NOMO-1 (cell line): ENCODE results near the gene C1orf159.

Experiments
- DNase-seq, 2 experiments: peaks; one replicate each; lab custom pipeline; 2025; ENCODE audit not compliant: unreplicated experiment in 2 of 2; lab: John Stamatoyannopoulos, UW

Gene C1orf159

DNA sequence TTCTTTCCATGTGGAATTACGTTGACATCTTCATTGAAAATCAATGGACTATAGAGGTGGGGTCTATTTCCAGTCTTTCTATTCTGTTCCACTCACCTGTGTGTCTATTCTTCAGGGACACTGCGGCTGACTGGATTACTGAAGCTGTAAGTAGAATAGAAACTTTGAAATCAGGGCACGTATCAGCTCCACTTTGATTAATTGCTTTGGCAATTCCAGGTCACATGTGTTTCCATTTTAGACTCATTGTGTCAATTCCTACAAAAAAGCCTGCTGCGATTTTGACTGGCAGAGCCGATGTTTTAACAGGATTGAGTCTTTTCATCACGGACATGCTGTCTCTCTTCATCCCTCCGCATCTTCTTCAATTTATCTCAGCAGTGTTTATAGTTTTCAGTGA, 20.9 kb downstream of the C1orf159 start:
- DNase-seq = no peak

DNA sequence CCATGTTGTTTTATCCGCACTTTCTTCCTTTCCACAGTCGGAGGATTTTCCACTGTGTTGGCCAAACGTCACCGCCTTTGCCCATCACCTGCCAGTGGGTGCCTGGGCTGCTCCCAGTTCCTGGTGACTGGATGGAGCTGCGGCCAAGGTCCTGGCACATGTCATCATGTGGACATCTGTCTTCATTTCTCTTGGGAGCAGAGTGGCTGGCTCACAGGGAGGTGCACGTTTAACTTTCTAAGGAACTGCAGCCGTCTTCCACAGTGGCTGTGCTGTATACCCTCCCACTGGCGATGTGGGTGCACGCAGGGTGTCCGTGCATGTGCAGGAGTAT, 22.3 kb downstream of the C1orf159 start:
- DNase-seq = no peak

DNA sequence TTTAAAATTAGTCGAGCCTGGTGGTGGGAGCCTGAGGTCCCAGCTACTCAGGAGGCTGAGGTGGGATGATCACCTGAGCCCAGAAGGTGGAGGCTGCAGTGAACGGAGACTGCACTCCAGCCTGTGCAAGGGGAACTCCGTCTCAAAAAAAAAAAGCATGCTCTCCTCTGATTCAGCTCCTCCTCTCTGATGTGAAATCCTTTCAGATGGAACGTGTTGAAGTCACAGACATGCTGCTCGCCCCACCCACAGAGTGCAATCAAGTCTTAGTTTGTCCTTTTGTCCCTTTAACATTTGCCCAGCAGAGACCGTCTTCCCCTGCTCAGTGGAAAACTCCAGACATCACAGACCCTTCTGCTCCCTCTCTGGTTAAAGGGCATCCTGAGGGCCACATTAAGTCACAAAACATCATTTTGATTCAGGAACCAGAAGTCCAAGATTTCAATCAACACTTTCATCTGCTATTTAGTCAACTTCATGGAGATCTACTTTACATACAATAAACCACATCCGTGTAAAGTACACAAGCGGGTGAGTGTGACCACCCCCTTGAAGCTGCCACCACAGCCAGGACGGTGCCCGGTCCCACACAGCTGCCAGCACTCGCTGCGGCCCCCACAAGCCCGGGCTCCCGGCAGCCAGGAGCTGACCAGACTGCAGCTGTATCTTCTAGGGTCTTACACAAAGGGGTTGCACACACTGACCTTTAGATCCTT, 22.8 kb downstream of the C1orf159 start:
- DNase-seq = no peak

DNA sequence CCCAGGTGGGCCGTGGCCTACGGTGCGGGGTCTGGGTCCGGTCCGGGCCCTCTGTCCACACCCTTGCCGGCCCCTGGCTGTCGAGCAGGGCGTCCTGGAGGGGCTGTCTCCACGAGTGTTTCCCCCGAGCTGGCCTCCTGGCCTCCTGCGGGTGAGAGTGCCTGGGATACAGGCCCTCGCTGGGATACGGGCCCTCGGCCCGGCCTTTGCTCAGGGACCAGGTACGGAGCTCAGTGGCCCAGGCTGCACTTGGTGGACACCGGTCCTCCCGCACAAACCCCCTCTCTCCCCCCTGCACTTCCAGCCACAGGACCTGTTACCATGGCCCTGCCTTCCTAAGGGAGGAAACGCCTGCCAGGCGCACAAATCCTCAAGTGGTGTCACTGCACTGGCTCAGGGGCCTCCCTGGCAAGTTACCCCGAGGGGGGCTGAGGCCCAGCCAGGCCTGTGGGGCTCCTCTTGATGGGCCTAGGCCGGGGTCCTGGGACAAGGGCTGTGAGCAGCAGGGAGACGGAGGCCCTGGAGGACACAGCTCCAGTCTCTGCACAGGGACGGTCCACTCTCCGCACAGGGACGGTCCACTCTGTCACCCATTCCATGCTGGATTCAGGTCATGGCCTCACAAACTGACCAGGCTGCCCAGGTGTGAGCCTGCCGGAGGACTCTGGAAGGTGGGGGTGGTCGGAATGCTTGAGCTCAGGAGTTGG, 23.6 kb downstream of the C1orf159 start:
- DNase-seq = no peak

DNA sequence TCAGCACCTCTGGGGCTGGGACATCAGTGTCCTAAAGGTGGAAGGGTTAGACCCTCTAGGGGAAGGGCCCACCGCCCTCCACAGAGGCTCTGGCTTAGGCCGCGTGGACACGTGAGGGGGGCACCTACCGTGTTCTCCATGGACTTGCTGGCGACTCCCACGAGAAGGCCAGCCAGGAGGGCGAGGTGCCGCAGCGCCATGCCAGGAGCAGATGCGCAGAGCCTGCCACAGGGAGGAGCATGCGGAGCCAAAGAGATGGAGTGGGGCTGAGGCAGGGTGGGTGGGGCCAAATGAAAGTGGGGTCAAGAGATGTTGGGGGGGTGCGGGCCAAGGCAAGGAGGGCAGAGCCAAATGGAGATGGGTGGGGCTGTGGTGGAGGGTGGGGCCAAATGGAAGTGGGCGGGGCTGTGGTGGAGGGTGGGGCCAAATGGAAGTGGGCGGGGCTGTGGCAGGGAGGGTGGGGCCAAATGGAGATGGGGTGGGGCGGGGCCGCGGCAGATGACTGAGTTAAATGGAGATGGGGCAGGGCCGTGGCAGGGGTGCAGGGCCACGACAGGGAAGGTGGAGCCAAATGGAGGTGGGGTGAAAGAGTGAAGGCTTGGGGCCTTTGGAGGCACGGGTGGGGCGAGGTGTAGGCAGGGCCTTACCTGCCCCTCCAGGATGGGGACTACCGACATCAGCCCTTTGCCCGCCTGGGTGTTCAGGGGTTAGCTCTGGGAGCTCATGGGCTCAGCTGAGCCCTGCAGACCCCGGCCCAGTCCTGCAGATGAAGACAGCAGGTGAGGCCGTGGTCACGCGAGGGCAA, 24.3 kb downstream of the C1orf159 start:
- no peak for DNase-seq

DNA sequence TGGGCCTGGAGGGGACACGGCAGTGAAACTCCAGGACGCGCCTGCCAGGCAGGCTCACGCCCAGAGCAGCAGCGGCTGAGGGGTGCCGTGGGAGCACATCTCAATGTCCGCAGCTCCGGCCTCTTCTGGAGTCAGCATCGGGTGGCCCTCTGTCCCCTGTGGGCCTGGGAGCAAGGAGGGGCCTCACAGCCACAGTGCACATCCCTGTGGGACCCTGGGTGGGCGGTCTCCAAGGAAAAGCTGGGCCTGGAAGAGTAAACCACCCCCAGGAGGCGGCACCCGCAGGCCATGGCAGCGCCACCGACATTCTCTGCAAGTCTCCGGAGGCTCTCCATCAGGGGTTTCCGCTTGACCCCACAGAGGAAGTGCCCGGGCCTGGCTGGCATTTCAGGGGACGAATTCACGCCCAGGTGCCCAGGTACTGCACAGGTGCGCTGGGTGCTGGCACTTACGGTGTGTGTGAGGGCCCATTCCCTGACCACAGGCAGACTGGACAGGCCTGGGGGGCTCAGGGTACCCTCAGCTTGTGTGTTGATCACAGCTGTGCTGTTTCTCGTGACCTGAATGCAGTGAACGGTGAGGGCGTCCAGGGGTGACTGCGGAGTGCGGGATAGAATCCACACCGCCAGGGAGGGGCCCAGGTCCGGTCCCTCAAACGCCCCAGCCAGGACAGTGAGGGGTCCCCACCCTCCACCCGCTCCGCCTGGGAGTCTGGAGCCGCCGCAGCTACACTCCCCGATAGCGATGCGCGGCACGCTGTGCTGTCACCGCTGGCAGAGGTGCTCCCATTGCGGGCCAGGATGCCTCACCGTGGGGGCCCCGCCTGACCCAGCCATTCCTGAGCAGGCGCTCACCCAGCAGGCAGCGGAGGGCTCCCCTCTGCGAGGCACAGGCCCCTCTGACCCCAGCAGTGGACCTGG, 25.2 kb downstream of the C1orf159 start:
- DNase-seq = no peak

DNA sequence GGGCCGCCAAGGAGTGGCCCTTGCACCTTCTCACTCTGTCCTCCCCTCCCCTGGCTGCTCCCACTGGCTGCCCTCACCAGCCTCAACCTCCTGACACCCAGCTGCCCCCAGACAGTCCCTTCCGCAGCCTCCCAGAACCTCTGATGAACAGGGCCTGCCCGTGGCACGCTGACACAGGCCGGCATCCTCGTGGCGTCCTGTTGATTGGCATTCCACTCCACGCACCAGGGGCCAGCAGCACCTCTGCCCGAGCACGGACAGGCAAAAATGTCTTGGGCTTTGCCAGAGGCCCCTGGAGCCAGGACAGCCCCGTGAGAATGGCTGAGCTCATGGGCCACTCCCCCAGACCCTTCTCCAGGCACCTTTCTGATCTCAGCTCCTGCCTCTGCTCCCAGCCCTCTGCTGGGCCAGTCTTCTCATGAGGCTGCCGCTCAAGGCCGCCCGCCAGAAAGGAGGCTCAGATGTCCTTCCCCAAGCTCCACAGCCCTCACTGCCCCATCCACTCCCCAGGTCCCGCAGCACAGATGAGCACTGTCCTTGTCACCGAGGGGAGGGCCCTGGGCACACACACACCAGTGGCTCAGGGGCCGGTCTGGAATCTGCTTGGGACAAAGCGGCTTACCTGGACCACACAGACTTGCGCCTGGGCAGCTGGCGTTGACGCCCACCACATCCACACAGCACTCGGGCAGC, 26.0 kb downstream of the C1orf159 start:
- no peak for DNase-seq

DNA sequence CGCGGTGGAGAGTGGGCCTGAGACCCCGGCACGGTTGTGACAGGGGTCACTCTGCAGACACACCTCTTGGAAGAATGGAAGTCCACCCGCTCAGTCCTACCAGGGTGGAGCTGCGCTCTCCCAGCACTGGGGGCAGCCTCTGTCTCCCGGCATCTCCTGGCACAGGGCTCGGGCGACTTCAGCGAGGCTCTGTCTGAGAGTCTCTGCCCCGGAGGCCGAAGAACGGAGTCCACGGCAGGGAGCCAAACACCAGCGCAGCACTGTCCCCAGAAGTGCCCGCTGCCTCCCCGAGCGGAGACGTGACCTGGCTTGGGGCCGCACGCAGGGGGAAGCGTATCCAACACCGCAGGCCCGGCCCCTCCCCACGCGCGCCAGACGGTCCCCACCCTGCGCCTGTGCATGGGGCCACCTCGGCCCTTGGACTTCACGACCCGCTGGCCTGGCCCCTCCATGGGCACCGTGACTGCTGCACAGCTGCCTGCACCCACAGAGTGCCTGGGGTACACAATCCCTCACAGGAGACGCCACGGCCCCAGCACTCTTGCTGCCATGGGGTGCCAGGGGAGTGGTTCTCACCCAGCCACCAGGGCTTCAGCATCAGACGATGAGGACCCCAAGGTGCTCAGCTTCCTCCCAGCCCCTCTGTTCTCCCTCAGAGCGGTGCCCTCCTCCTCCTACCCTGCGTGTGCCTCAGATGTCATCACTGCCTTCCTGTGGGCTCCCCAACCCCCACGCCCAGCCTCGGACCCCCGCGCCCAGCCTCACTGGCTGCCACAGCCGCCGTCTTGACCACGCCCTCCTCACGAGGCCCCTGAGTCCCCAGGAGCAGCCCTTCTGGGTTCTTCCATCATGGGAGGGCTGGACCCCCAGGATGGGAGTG, 26.8 kb downstream of the C1orf159 start:
- DNase-seq = no peak

DNA sequence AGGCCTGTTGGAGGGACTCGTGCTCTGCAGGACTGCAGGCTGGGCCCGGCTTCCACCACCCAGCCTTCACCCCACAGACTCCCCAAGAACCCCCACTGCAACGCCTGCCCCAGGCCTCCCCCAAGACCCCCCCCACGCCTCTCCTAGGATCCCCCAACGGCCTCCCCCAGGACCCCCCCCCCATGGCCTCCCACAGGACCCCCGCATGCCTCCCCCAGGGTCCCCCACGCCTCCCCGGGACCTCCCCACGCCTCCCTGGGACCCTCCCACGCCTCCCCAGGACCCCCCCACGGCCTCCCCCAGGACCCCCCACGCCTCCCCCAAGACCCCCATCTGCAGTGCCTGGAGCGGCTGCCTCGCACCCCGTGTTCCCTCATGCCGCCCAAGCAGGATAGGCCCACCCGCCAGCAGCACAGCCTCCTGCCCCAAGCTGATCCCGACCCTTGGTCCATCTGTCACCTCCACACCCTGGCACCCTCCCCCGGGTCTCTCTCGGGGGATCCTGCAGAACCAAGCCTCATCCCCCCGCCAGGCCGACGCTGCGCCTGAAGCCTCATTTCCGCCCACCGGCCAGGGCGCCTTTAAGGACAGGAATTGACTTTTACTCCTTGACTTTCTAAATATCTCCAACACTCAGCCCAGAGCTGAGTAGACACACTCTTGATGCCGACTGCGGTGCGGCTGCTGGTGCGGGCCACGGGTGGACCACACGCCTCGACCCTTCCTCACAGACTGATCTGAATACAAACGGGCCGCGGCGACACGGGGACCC, 27.7 kb downstream of the C1orf159 start:
- no peak for DNase-seq

DNA sequence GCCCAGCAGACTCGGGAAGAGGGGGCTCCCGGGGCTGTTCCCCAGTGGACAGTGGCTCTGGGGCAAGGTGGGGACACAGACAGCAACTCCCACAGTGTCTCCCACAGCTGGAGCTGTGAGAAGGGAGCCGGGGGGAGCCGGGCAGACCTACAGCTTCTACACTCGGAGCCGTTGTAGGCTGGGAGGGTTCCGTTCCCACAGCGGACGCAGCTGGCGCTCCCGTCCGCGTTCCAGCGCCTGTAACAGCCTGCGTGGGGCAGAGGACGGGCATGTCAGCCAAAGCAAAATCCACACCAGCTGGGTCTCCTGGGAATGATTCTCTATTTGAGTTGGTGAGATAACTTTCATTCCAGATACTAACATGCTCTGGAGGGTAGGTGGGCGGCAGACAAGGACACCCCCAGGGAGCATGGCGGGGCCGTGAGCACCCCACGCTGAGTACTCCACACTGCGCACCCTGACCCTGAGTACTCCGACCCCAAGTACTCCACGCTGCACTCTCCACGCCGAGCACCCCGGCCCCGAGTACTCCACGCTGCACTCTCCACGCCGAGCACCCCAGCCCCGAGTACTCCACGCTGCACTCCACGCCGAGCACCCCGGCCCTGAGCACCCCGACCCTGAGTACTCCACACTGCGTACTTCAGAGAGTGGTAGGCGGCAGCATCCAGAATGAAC, 28.4 kb downstream of the C1orf159 start:
- no peak for DNase-seq

DNA sequence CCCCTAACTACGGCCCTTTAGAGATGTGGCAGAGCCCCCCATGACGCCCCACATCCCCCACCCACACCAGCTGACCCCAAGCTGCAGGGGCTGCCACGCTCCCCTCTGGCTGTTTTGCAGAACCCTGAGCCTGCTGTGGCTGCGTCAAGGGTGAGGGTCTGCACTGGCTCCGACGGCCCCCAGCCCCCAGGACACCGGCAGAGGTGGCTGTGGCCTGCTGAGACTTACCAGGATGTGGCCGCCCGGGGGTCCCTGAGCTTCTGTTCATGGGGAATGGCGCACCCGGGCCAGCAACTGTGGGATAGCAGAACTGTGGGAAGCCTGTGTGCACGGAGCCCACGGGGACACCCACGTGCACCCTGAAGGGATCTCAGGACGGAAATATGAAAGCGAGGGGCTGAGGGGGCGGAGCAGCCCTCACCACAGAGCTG, 29.0 kb downstream of the C1orf159 start:
- no peak for DNase-seq

DNA sequence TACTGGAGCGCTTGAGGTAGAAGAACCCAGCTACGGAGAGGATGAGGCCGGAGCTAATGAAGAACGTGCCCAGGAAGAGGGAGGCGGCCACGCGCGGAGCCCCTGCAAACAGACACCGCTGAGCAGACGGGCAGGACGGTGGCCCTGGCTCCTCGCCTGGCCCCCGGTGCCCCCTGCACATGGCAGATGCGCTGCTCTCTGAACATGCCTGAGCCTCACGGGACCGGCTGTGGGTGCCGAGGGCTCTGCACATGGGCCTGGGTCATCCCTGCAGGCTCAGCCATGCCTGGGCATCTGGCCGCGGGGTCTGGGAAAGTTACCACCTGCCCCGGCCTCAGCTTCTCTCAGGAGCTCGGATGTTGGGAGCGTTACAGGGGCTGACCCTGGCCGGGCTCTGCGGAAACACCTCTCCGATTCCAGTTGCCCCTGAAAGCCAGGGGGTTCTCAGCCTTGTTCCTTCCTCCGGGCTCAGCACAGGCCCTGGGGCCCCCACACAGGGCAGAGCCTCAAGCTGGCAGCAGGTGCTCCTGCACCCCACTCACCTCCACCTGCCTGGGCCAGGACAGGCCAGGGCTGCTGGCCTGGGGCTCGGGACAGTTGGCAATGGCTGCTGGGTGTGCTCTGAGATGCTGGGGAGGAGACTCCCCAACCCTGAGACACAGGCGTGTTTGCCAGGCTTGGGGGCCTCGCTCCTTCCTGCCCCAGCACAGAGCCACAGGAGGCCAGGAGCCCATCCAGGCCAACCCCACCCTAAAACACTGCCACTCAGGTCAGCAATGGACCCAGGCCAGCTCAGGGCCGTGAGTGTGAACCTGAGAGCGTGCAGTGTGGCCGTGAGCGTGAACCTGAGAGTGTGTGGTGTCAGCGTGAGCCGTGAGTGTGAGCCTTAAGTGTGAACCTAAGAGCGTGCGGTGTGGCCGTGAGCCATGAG, 29.7 kb downstream of the C1orf159 start:
- DNase-seq = no peak

DNA sequence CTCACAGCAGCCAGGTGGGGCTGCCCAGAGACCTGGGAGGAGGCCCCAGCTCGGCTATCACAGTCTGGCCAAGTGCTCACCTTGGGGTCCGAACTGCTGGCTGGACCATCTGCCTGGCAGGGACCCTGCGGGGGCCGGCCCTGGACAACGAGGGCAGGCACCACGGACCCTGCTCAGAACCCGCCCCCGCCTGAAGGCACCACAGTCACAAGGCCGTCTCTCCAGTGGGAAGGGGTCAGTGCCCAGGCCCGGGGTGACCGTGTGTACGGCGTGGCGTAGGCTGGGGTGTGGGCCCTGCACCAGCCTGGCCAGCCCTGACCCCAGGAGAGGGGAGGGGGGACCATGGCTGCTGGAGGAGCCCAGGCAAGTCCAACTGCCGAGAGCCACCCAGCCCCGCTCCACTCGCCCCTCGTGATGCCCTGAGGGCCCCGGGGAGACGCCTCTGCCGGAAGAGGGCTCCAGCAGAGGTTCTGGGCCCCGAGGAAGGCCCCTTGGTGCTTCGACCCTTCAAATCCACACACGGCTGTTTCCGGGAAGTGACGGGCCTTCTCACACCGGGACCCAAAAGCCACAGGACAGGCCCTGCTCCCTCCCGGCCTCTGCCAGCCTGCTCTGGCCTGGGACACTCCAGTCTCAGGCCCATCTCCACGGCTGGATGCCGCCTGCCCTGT, 30.6 kb downstream of the C1orf159 start:
- DNase-seq = no peak

DNA sequence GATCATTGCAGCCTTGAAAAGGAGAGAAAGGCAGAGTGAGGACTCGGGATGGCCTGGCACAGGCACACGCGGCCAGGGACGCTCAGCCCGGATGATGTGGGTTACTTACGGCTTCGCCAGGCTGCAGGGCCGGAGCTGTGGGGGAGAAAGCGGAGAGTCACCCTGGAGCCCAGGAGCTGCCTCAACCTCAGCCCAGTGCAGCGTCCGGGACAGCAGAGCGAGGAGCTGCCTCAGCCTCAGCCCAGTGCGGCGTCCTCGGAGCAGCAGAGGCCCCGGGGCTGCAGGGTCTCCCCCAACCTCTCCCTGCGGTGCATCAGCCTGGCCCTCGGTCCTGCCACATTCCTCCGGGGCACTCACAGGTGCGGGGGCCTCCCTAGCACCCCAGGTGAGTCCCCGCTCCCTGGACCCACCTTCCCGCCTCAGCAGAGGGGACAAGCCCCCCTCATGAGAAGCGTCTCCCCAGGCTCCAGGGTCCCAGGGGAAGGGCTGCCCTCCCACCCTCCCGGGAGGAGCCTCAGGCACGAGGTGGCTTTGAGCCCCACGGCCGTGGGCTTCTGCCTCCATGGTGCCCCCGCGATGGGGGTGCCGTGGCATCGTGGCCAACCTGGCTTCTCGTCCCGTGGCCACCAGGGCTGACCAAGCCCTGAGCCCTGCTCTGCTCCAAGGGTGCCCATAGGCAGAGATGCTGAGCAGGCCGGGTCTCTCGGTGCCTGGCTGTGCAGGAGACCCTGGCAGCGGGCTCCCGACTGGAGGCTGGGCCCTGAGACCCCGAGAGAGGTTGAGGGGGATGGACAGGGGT, 31.3 kb downstream of the C1orf159 start:
- DNase-seq = no peak
